Neural cell (in vitro differentiated cells): ENCODE measurements around the gene AP3M1. TPM values are rescaled to one million over a fixed set of nuclear protein-coding genes. Genes with fewer than 3 reads are reported as not detected.

ENCODE experiments used
- H2AFZ ChIP-seq: fragments of 200-600, 300-800 bp; sonication (generic), shearing (Covaris generic); 2 replicates; pipeline ENCODE4 v1.6.0; 2014; ENCODE audit warnings: low read depth, mild to moderate bottlenecking, antibody characterized with exemption, low read length, moderate library complexity
- H3F3A ChIP-seq: fragments of 200-600 bp; shearing (Covaris generic); 2 replicates; pipeline ENCODE4 v1.6.1; 2016; ENCODE audit warnings: mild to moderate bottlenecking, moderate library complexity, mixed read lengths, antibody characterized with exemption, low read length; ENCODE audit not compliant: insufficient read depth, poor library complexity, severe bottlenecking
- H3K27ac ChIP-seq: fragments of 200-600, 300-800 bp; sonication (generic), shearing (Covaris generic); 2 replicates; pipeline ENCODE4 v1.5.1; 2014; ENCODE audit warnings: mild to moderate bottlenecking, low read length, moderate library complexity
- H3K27me3 ChIP-seq: fragments of 300-800, 200-600 bp; sonication (generic), shearing (Covaris generic); 2 replicates; pipeline ENCODE4 v1.6.0; 2014; ENCODE audit warnings: mild to moderate bottlenecking, low read depth, low read length, moderate library complexity; ENCODE audit not compliant: insufficient read depth
- H3K36me3 ChIP-seq: fragments of 300-800, 200-600 bp; sonication (generic), shearing (Covaris generic); 2 replicates; pipeline ENCODE4 v1.5.1; 2014; ENCODE audit warnings: mild to moderate bottlenecking, antibody characterized with exemption, low read length, moderate library complexity; ENCODE audit not compliant: insufficient read depth
- H3K4me2 ChIP-seq: fragments of 300-800, 200-600 bp; sonication (generic), shearing (Covaris generic); 2 replicates; pipeline ENCODE4 v1.6.0; 2014; ENCODE audit warnings: mild to moderate bottlenecking, low read length
- H3K4me3 ChIP-seq: fragments of 300-800, 200-600 bp; sonication (generic), shearing (Covaris generic); 2 replicates; pipeline ENCODE4 v1.5.1; 2014; ENCODE audit warnings: mild to moderate bottlenecking, low read length, moderate library complexity
- H3K79me2 ChIP-seq: fragments of 200-600 bp; shearing (Covaris generic); replicated peaks from 2 replicates; pipeline ENCODE4 v1.6.0; 2014; ENCODE audit warnings: mild to moderate bottlenecking, low read length, moderate library complexity; ENCODE audit not compliant: insufficient read depth
- H3K9ac ChIP-seq: fragments of 300-800, 200-600 bp; sonication (generic), shearing (Covaris generic); 2 replicates; pipeline ENCODE4 v1.6.1; 2016; ENCODE audit warnings: mild to moderate bottlenecking, low read length, mixed read lengths
- H3K9me2 ChIP-seq: fragments of 200-600 bp; shearing (Covaris generic); 2 replicates; pipeline ENCODE4 v1.6.1; 2016; ENCODE audit warnings: mild to moderate bottlenecking, low read length, mixed read lengths; ENCODE audit not compliant: insufficient read depth
- H3K9me3 ChIP-seq: fragments of 200-600, 300-800 bp; sonication (generic), shearing (Covaris generic); 2 replicates; pipeline ENCODE4 v1.6.1; 2016; ENCODE audit warnings: mild to moderate bottlenecking, mixed run types, low read length, moderate library complexity, mixed read lengths
- H4K20me1 ChIP-seq: fragments of 200-600 bp; shearing (Covaris generic); 2 replicates; pipeline ENCODE4 v1.6.1; 2016; ENCODE audit warnings: mild to moderate bottlenecking, mixed run types; ENCODE audit not compliant: insufficient read depth
- CTCF ChIP-seq: fragments of 450-650 bp; IDR thresholded peaks from 2 replicates; pipeline ENCODE4 v1.5.1; 2014; ENCODE audit warnings: antibody characterized with exemption, mild to moderate bottlenecking, moderate library complexity; ENCODE audit not compliant: poor library complexity, severe bottlenecking
- EP300 ChIP-seq: fragments of 450-650 bp; conservative IDR thresholded peaks from 2 replicates; pipeline ENCODE4 v1.6.1; 2014; ENCODE audit warnings: antibody characterized with exemption, mild to moderate bottlenecking, moderate library complexity; ENCODE audit not compliant: poor library complexity, severe bottlenecking
- EZH2 ChIP-seq: fragments of 200-600, 300-800 bp; shearing (Covaris generic), sonication (generic); IDR thresholded peaks from 2 replicates; pipeline ENCODE4 v1.6.1; 2014; ENCODE audit warnings: antibody characterized with exemption, low read length, borderline replicate concordance, mild to moderate bottlenecking; ENCODE audit not compliant: insufficient read depth, poor library complexity, severe bottlenecking
- MXI1 ChIP-seq: fragments of 450-650 bp; conservative IDR thresholded peaks from 2 replicates; pipeline ENCODE4 v1.6.1; 2014; ENCODE audit warnings: antibody characterized with exemption, mild to moderate bottlenecking; ENCODE audit not compliant: poor library complexity, severe bottlenecking
- POLR2AphosphoS5 ChIP-seq: IDR thresholded peaks from 2 replicates; pipeline ENCODE4 v1.6.1; 2012
- RAD21 ChIP-seq: fragments of 450-650 bp; conservative IDR thresholded peaks from 2 replicates; pipeline ENCODE4 v1.6.1; 2014; ENCODE audit warnings: antibody characterized with exemption, mild to moderate bottlenecking, moderate library complexity
- REST ChIP-seq: IDR thresholded peaks from 2 replicates; pipeline ENCODE4 v1.6.1; 2012; ENCODE audit warnings: borderline replicate concordance
- SMC3 ChIP-seq: fragments of 450-650 bp; conservative IDR thresholded peaks from 2 replicates; pipeline ENCODE4 v1.6.1; 2014; ENCODE audit warnings: antibody characterized with exemption, mild to moderate bottlenecking, moderate library complexity; ENCODE audit not compliant: poor library complexity
- TAF1 ChIP-seq: IDR thresholded peaks from 2 replicates; pipeline ENCODE4 v1.6.1; 2012; ENCODE audit warnings: low read depth
- polyA plus RNA-seq: library from polyadenylated mRNA; depleted of rRNA; stranded (reverse); fragments of >200 nt; gene quantifications from 2 replicates; pipeline ENCODE4 v1.2.3, GENCODE V29; 2014

The AP3M1 gene
- polyA plus RNA-seq, 1 donor from 2014 or later: 26.7 TPM

GRCh38 chr10:74096777-74097176, 53.9 kb downstream of the AP3M1 start:
- Histone ChIP-seq H2AFZ (no peak overlapping the region), H3K27me3 (no peaks in the 10 kb centered on the region), H3K27ac (no peak overlapping the region), H4K20me1 (no peaks in the 10 kb centered on the region), H3K4me3 (no peak overlapping the region), H3K4me2 (no peak overlapping the region), H3F3A (no peaks in the 10 kb centered on the region), H3K9me3 (no peaks in the 10 kb centered on the region), H3K9me2 (no peaks in the 10 kb centered on the region), H3K36me3 (peaks cover 4% of the 10 kb centered on the region), H3K79me2 (no peaks in the 10 kb centered on the region), H3K9ac (no peak overlapping the region)
- TF ChIP-seq POLR2AphosphoS5 (no peak), EZH2 (no peak), RAD21 (no peak), REST (no peak), CTCF (no peak), SMC3 (no peak), TAF1 (no peak), EP300 (no peak), MXI1 (no peak)

- Histone ChIP-seq H3K27me3 (no peaks in the 10 kb centered on the region), H3K27ac (no peak overlapping the region), H3K36me3 (peaks cover 4% of the 10 kb centered on the region), H3K9me3 (no peaks in the 10 kb centered on the region), H3K4me2 (no peak overlapping the region), H2AFZ (no peak overlapping the region), H3K4me3 (no peak overlapping the region), H3K79me2 (no peaks in the 10 kb centered on the region), H3K9me2 (no peaks in the 10 kb centered on the region), H3F3A (no peaks in the 10 kb centered on the region), H4K20me1 (no peaks in the 10 kb centered on the region), H3K9ac (no peak overlapping the region)
- TF ChIP-seq REST (no peak), RAD21 (no peak), TAF1 (no peak), SMC3 (no peak), POLR2AphosphoS5 (no peak), CTCF (no peak), EZH2 (no peak), EP300 (no peak)
These were observed 56.4 kb downstream of the AP3M1 start for GRCh38 chr10:74094231-74094630.
